ENCODE data around the gene FBLIM1.
"Not testable (repeated sequence)": the region's sequence is repeated elsewhere in the genome, so short reads cannot be mapped to it uniquely, and the experiment has no call there.

Gene FBLIM1

DNA sequence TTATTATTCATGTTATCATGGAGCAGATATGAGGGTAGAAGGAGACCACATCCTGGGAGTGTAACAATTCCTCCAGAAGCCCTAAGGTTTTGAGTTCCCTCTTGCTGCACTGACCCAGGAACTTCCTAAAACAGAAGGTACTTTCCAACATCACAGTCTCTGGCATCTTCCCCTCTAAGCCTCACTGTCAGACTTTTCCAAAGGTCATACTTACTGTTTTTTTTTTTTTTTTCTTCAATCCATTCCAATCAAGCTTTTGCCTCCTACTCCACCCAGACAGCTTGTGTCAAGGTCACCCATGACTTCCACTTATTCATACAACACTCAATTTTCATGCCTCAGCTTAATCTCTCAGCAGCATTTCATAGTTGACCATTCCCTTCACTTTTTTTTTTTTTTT lies 67.2 kb downstream of the FBLIM1 start:
- DNase-seq: no peak

DNA sequence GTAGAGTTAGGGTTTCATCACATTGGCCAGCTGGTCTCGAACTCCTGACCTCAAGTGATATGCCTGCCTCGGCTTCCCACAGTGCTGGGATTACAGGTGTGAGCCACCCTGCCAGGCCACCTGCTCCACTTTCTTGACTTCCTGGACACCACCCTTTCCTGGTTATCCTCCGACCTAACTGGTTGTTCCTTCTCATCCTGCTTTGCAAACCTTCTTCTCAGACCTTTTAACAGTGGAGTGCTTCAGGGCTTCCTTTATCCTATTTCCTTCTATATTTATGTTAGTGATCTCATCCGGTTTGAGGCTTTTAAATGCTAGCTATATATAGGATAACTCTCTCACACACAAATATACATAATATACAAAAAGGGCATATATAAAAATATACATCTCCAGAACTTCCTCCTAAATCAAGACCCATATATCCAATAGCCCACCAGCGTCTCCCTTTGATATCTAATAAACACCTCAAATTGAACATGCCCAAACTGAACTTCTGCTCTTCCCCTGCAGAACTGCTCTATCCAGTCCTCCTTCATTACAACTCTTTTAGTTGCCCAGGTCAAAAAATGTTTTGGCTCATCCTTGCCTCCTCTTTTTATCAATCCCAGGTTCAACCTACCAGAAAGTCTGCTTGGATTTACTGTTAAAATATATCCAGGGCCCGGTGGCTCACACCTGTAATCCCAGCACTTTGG lies 68.4 kb downstream of the FBLIM1 start:
- DNase-seq: no peak

GRCh38 chr1:15827567-15827966 lies 69.0 kb downstream of the FBLIM1 start:
- not testable (repeated sequence) for DNase-seq

DNA sequence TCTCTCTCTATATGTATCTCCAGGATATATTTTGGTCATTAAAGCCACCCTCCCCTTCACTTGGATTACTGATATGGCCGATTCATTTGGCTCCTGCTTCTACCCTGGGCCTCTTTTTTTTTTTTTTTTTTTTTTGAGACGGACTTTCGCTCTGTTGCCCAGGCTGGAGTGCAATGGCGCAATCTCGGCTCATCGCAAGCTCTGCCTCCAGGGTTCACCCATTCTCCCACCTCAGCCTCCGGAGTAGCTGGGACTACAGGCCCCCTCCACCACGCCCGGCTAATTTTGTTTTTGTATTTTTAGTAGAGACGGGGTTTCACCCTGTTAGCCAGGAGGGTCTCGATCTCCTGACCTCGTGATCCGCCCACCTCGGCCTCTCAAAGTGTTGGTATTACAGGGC lies 70.3 kb downstream of the FBLIM1 start:
- not testable (repeated sequence) for DNase-seq

DNA sequence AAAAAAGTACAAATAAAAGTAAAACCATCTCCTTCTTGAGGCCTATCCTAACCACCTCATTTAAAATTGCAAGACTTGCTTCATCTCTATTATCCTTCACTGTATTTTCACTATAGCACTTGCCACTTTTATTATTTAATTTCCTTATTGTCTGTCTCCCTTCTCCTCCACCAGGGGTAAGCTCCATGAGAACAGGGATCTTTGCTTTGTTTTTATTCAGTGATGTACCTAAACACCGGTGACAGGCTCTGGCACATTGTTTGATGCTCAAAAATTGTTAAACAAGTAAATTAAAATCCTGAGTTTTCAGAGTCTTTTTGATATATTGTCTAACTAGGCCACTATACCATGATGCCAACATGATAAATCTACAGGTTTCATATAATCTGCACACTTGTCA lies 71.7 kb downstream of the FBLIM1 start:
- no peak for DNase-seq

- peak; percentile 69 for DNase-seq
Observed at GRCh38 chr1:15833069-15833679, 74.6 kb downstream of the FBLIM1 start.

GRCh38 chr1:15833842-15834405 lies 75.3 kb downstream of the FBLIM1 start:
- no peak for DNase-seq

DNA sequence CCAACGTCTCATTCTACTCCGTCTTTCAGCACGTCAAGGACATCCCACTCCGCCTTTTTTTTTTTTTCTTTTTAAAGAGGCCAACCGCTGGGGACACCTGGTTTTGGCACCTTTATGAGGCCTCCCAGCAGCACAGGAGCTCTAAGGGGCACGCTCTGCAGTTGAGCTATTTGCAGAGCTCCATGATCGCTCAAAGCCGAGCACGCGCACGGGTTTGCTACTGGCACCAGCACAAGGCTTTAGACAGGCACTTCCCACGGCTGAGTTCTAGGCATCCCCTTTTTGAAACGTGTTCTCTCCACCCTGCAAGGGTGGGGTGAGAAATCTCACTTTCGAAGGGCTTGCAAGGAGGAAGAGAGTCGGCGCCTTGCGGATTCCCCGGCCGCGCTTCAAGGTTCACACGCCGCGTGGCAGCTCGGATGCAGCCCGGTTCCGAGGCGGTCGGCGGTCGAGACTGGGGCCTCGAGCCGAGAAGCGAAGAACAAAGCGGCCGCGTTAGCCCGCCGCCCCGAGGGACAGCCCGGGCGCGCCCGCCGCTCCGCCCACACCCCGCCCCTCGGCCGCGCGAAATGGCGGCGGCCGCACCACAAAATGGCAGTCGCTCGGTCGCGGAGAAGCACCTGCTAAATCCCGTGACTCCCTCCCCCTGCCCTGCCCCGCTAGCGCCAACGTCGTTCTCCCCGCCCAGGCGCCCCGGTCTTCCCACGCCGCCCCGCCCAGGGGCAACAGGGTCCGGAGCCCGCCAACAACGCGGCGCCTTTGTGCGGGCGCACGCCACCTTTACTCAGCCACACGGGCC lies 76.0 kb downstream of the FBLIM1 start:
- peak; percentile 92 for DNase-seq

DNA sequence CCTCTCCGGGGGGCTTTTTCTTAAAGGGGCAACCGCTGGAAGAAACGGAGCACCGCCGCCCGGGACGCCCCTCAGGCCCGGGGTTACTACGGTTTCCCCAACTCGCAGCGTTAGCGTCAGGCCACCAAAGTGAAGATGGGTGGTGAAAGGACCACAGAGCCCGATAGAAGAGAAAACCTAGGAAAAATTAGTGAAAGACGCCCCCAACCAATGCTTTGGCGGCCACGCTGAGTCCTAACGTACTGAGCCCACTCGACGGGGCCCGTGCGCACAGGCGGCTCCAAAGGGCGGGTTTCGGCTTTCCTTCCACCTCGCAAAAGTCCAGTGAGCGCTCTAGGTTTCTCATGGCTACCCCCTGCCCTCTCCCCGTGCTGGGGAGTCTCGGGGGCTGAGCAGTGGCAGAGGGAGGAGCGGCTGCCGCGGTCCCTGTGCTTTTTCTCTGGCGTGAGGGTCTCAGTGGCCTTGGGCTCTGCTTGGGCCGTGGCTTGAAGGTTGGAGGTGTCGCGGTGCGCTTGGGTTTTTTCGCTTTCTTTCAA lies 76.7 kb downstream of the FBLIM1 start:
- DNase-seq: no peak

- peak; percentile 99 for DNase-seq
Observed at GRCh38 chr1:15835741-15836510, 77.3 kb downstream of the FBLIM1 start.
